Sigmoid colon (tissue), 4 donors: ENCODE data around the gene AK5.

Experiments used
- EP300 ChIP-seq, 4 donors: sonication (generic); formaldehyde crosslinking; IDR thresholded peaks; one replicate each; pipeline ENCODE4 v1.6.1; 2017; ENCODE audit warnings: antibody characterized with exemption in 4 of 4
- POLR2AphosphoS5 ChIP-seq, 4 donors: sonication (generic); formaldehyde crosslinking; IDR thresholded peaks; one replicate each; pipeline ENCODE4 v1.6.1; 2017; ENCODE audit warnings: antibody characterized with exemption in 4 of 4
- TF ChIP-seq, protein P1 (sequence below), 4 experiments: fragments of 450-650 bp in 3 of 4; fragments of 200-600 bp in 1 of 4; IDR thresholded peaks; one replicate each; pipeline ENCODE4 v1.5.1; 2016 to 2019; ENCODE audit warnings: antibody characterized with exemption in 4 of 4, mild to moderate bottlenecking in 3 of 4, moderate library complexity in 2 of 4

DNA sequence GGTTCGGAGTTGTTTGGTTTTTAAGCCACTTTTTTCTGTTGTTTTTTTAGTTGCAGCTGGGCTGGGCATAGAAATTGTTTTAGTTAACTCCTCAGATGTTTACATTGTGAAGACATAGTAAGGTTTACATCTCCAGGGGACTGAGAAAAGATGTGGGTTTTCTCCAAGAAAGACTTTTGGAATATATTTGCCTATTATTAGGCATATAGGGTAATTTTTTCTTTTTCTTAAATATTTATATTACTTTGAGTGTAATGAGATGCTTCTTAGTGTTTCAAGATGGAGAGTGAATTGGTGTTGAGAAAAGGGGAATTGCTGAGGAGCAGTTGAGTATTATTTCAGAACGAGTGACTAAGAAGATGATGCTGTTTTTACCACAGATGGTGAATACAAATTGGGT, 36.0 kb upstream of the AK5 start:
- TF ChIP-seq, protein P1, sequence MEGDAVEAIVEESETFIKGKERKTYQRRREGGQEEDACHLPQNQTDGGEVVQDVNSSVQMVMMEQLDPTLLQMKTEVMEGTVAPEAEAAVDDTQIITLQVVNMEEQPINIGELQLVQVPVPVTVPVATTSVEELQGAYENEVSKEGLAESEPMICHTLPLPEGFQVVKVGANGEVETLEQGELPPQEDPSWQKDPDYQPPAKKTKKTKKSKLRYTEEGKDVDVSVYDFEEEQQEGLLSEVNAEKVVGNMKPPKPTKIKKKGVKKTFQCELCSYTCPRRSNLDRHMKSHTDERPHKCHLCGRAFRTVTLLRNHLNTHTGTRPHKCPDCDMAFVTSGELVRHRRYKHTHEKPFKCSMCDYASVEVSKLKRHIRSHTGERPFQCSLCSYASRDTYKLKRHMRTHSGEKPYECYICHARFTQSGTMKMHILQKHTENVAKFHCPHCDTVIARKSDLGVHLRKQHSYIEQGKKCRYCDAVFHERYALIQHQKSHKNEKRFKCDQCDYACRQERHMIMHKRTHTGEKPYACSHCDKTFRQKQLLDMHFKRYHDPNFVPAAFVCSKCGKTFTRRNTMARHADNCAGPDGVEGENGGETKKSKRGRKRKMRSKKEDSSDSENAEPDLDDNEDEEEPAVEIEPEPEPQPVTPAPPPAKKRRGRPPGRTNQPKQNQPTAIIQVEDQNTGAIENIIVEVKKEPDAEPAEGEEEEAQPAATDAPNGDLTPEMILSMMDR (IDR thresholded peaks at IDR 0.05): no peak
- TF ChIP-seq EP300 (IDR thresholded peaks at IDR 0.05) (no peak), POLR2AphosphoS5 (IDR thresholded peaks at IDR 0.05) (no peak)
